HEK293 (cell line): Measurements from ENCODE around the gene TRIM3.

Source experiments
- CTCF ChIA-PET: fragments of 350-600 bp; formaldehyde crosslinking; extraction: SDS; loops from one replicate; lab custom pipeline; 2021; ENCODE audit warnings: antibody characterized with exemption; lab: Yijun Ruan, JAX
- POLR2A ChIA-PET: fragments of 300-600 bp; formaldehyde crosslinking; extraction: SDS; loops from one replicate; lab custom pipeline; 2020; ENCODE audit warnings: antibody characterized with exemption, inconsistent platforms; lab: Yijun Ruan, JAX
- H3K27ac ChIP-seq: fragments of 200-500 bp; sonication (Bioruptor generic); 2 replicates; pipeline ENCODE4 v1.5.1; 2014; ENCODE audit warnings: low read depth, low read length, control low read depth, inconsistent platforms; ENCODE audit errors: extremely low read depth
- H3K36me3 ChIP-seq, 2 experiments: fragments of 200-500 bp in 1 of 2; sonication (Bioruptor generic) in 1 of 2; 1 replicate in 1 of 2; 2 replicates in 1 of 2; pipeline ENCODE4 v1.5.1; 2014 to 2017; ENCODE audit warnings: inconsistent platforms in 2 of 2, low read length in 2 of 2; ENCODE audit not compliant: control insufficient read depth in 2 of 2, insufficient read depth in 1 of 2
- H3K4me1 ChIP-seq: fragments of 200-500 bp; sonication (Bioruptor generic); 2 replicates; pipeline ENCODE4 v1.5.1; 2014; ENCODE audit warnings: mild to moderate bottlenecking, low read length, inconsistent platforms; ENCODE audit not compliant: control insufficient read depth, insufficient read depth
- H3K4me3 ChIP-seq: 2 replicates; pipeline ENCODE4 v1.5.1; 2011; ENCODE audit warnings: low read depth, mild to moderate bottlenecking, control low read depth, low read length, moderate library complexity
- H3K9me3 ChIP-seq: fragments of 200-500 bp; sonication (Bioruptor generic); 2 replicates; pipeline ENCODE4 v1.5.1; 2014; ENCODE audit warnings: low read depth, low read length, inconsistent platforms; ENCODE audit not compliant: control insufficient read depth, insufficient read depth
- BCL6B ChIP-seq: fragments of 450-650 bp; formaldehyde crosslinking; IDR thresholded peaks from 2 replicates; pipeline ENCODE4 v1.5.1; 2017; ENCODE audit warnings: missing biosample characterization, missing genetic modification characterization
- HIC1 ChIP-seq: fragments of 450-650 bp; formaldehyde crosslinking; IDR thresholded peaks from 2 replicates; pipeline ENCODE4 v1.5.1; 2016; ENCODE audit warnings: missing biosample characterization, missing genetic modification characterization
- HOXD13 ChIP-seq: sonication (generic); formaldehyde crosslinking; IDR thresholded peaks from 2 replicates; pipeline ENCODE4 v1.8.0; 2022; ENCODE audit warnings: missing genetic modification reagents, borderline replicate concordance
- PRDM1 ChIP-seq: fragments of 450-650 bp; formaldehyde crosslinking; IDR thresholded peaks from 2 replicates; pipeline ENCODE4; 2016; ENCODE audit warnings: missing biosample characterization, missing genetic modification characterization
- SALL2 ChIP-seq: fragments of 450-650 bp; formaldehyde crosslinking; IDR thresholded peaks from 2 replicates; pipeline ENCODE4 v1.5.0; 2017; ENCODE audit warnings: missing biosample characterization, mild to moderate bottlenecking, missing genetic modification characterization, borderline replicate concordance
- TCF7L2 ChIP-seq: IDR thresholded peaks from 2 replicates; pipeline ENCODE4 v1.6.1; 2011; ENCODE audit warnings: low read depth, mild to moderate bottlenecking, inconsistent platforms, low read length, moderate library complexity, borderline replicate concordance
- ZBTB8A ChIP-seq: fragments of 450-650 bp; formaldehyde crosslinking; IDR thresholded peaks from 2 replicates; pipeline ENCODE4 v1.5.1; 2016; ENCODE audit warnings: missing biosample characterization, missing genetic modification characterization
- ZFP41 ChIP-seq: fragments of 450-650 bp; formaldehyde crosslinking; IDR thresholded peaks from 2 replicates; pipeline ENCODE4 v1.5.1; 2016; ENCODE audit warnings: missing biosample characterization, missing genetic modification characterization, borderline replicate concordance
- ZFP69B ChIP-seq: fragments of 450-650 bp; formaldehyde crosslinking; IDR thresholded peaks from 2 replicates; pipeline ENCODE4 v1.5.1; 2016; ENCODE audit warnings: missing biosample characterization, missing genetic modification characterization
- ZNF112 ChIP-seq: fragments of 450-650 bp; formaldehyde crosslinking; IDR thresholded peaks from 2 replicates; pipeline ENCODE4 v1.5.0; 2017; ENCODE audit warnings: missing biosample characterization, missing genetic modification characterization
- ZNF169 ChIP-seq: fragments of 450-650 bp; formaldehyde crosslinking; IDR thresholded peaks from 2 replicates; pipeline ENCODE4 v1.5.1; 2016; ENCODE audit warnings: missing biosample characterization, missing genetic modification characterization
- ZNF174 ChIP-seq: fragments of 450-650 bp; formaldehyde crosslinking; IDR thresholded peaks from 2 replicates; pipeline ENCODE4 v1.5.0; 2017; ENCODE audit warnings: missing biosample characterization, mild to moderate bottlenecking, missing genetic modification characterization
- ZNF214 ChIP-seq: fragments of 450-650 bp; formaldehyde crosslinking; IDR thresholded peaks from 2 replicates; pipeline ENCODE4 v1.5.1; 2017; ENCODE audit warnings: missing biosample characterization, mild to moderate bottlenecking, missing genetic modification characterization, borderline replicate concordance
- ZNF23 ChIP-seq: fragments of 450-650 bp; formaldehyde crosslinking; IDR thresholded peaks from 2 replicates; pipeline ENCODE4 v1.5.1; 2016; ENCODE audit warnings: missing biosample characterization, missing genetic modification characterization, borderline replicate concordance
- ZNF280D ChIP-seq: fragments of 450-650 bp; formaldehyde crosslinking; IDR thresholded peaks from 2 replicates; pipeline ENCODE4 v1.5.1; 2016; ENCODE audit warnings: missing biosample characterization, missing genetic modification characterization
- ZNF37A ChIP-seq: fragments of 450-650 bp; IDR thresholded peaks from 2 replicates; pipeline ENCODE4 v1.5.1; 2018; ENCODE audit warnings: missing biosample characterization, missing genetic modification characterization
- ZNF501 ChIP-seq: fragments of 450-650 bp; formaldehyde crosslinking; IDR thresholded peaks from 2 replicates; pipeline ENCODE4 v1.5.1; 2016; ENCODE audit warnings: missing biosample characterization, missing genetic modification characterization
- ZNF549 ChIP-seq: fragments of 450-650 bp; IDR thresholded peaks from 2 replicates; pipeline ENCODE4 v1.5.1; 2018; ENCODE audit warnings: missing biosample characterization, missing genetic modification characterization, mild to moderate bottlenecking, inconsistent platforms, moderate library complexity
- ZNF555 ChIP-seq: fragments of 450-650 bp; formaldehyde crosslinking; conservative IDR thresholded peaks from 2 replicates; pipeline ENCODE4 v1.5.1; 2017; ENCODE audit warnings: missing biosample characterization, mild to moderate bottlenecking, missing genetic modification characterization, inconsistent platforms
- ZNF561 ChIP-seq: fragments of 450-650 bp; IDR thresholded peaks from 2 replicates; pipeline ENCODE4 v1.5.1; 2018; ENCODE audit warnings: missing biosample characterization, missing genetic modification characterization, borderline replicate concordance
- ZNF658 ChIP-seq: fragments of 450-650 bp; formaldehyde crosslinking; IDR thresholded peaks from 2 replicates; pipeline ENCODE4; 2016; ENCODE audit warnings: missing biosample characterization, missing genetic modification characterization
- ZNF677 ChIP-seq: fragments of 450-650 bp; IDR thresholded peaks from 2 replicates; pipeline ENCODE4 v1.5.0; 2018; ENCODE audit warnings: missing biosample characterization, mild to moderate bottlenecking, missing genetic modification characterization, moderate library complexity
- TF ChIP-seq, protein P1 (sequence below): sonication (generic); formaldehyde crosslinking; IDR thresholded peaks from 2 replicates; pipeline ENCODE4 v1.8.1; 2022; ENCODE audit warnings: mild to moderate bottlenecking, moderate library complexity, missing genetic modification reagents
- TF ChIP-seq, protein P2 (sequence below): fragments of 450-650 bp; formaldehyde crosslinking; IDR thresholded peaks from 2 replicates; pipeline ENCODE4 v1.5.1; 2016; ENCODE audit warnings: missing biosample characterization, missing genetic modification characterization

Gene TRIM3

DNA sequence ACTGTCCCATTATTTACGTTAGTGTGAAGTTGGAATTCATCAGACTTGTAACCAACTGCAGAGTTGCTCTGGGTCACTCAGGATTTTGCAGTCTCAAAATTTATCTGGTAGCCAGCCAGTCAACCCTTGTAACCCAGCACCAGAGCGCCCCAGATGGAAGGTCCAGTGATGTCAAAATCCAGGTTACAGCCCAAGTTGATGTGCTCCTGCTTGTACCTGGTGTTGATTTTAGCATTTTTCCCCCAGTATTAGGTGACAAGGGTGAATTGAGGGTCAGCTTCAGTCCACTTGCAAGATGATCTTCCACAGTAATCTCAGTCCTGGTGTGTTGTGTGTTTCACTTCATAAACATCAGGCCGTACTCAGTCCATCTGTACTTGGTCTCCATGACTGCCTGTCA, 15.1 kb upstream of the TRIM3 start:
- ChIA-PET POLR2A (no interaction called here), CTCF (interaction anchor here (0.9 to 2.6 kb wide), 3 partner anchors 14 to 135 kb away, joined by 3 to 10 read pairs (median 5); no protein-coding TSS in a partner anchor)
- Histone ChIP-seq H3K4me3 (no peak overlapping the region), H3K27ac (no peak overlapping the region), H3K36me3 (peaks cover 3 to 86% of the 10 kb centered on the region in 2 experiments; a peak in 2 of 3 replicates), H3K9me3 (no peaks in the 10 kb centered on the region), H3K4me1 (no peaks in the 10 kb centered on the region)
- no peak for TF ChIP-seq ZNF549
- TF ChIP-seq ZNF37A (tag by site-specific recombination), result no peak
- no peak for TF ChIP-seq ZNF174 (tag by site-specific recombination)
- TF ChIP-seq ZNF561 (tag by site-specific recombination), result no peak
- no peak for TF ChIP-seq ZNF555 (tag by site-specific recombination)
- TF ChIP-seq BCL6B, result no peak
- no peak for TF ChIP-seq ZNF501
- TF ChIP-seq PRDM1 (tag by site-specific recombination), result no peak
- no peak for TF ChIP-seq ZNF112 (tag by site-specific recombination)
- no peak for TF ChIP-seq ZBTB8A (tag by site-specific recombination)
- TF ChIP-seq ZNF169, result no peak
- no peak for TF ChIP-seq ZFP41 (tag by site-specific recombination)
- TF ChIP-seq SALL2 (tag by site-specific recombination), result no peak
- TF ChIP-seq, protein P1, sequence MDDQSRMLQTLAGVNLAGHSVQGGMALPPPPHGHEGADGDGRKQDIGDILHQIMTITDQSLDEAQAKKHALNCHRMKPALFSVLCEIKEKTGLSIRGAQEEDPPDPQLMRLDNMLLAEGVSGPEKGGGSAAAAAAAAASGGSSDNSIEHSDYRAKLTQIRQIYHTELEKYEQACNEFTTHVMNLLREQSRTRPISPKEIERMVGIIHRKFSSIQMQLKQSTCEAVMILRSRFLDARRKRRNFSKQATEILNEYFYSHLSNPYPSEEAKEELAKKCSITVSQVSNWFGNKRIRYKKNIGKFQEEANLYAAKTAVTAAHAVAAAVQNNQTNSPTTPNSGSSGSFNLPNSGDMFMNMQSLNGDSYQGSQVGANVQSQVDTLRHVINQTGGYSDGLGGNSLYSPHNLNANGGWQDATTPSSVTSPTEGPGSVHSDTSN (CRISPR knock-in tag), result no peak
- TF ChIP-seq ZNF280D, result no peak

DNA sequence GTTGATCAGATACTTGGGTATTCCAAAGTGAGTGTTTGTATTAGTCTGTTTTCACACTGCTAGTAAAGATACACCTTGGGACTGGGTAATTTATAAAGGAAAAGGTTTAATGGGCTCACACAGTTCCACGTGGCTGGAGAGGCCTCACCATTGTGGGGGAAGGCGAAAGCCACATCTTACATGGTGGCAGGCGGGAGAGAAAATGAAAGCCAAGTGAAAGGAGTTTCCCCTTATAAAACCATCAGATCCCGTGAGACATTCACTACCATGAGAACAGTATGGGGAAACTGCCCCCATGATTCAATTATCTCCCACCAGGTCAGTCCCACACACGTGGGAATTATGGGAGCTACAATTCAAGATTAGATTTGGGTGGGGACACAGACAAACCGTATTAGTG, 14.6 kb upstream of the TRIM3 start:
- TF ChIP-seq, protein P2, sequence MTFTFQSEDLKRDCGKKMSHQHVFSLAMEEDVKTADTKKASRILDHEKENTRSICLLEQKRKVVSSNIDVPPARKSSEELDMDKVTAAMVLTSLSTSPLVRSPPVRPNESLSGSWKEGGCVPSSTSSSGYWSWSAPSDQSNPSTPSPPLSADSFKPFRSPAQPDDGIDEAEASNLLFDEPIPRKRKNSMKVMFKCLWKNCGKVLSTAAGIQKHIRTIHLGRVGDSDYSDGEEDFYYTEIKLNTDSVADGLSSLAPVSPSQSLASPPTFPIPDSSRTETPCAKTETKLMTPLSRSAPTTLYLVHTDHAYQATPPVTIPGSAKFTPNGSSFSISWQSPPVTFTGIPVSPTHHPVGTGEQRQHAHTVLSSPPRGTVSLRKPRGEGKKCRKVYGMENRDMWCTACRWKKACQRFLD, result no peak
- TF ChIP-seq ZNF214 (no peak), ZFP69B (no peak), HIC1 (no peak), HOXD13 (CRISPR knock-in tag) (no peak), ZNF658 (tag by site-specific recombination) (no peak), ZNF677 (tag by site-specific recombination) (no peak), TCF7L2 (no peak), ZNF23 (tag by site-specific recombination) (no peak)
- Histone ChIP-seq H3K36me3 (peaks cover 3 to 86% of the 10 kb centered on the region in 2 experiments; a peak in 2 of 3 replicates), H3K9me3 (no peaks in the 10 kb centered on the region), H3K4me3 (no peak overlapping the region), H3K27ac (no peak overlapping the region), H3K4me1 (no peaks in the 10 kb centered on the region)
- ChIA-PET CTCF (interaction anchor here (2.6 kb wide), 1 partner anchor 110 kb away, joined by 10 read pairs; no protein-coding TSS in a partner anchor), POLR2A (no interaction called here)
